WTC11 (cell line): Measurements from ENCODE around the gene PGAP6. TPM values are rescaled to one million over a fixed set of nuclear protein-coding genes. Genes with fewer than 3 reads are reported as not detected.
A peak's percentile ranks its signal among the peaks of the same experiment; 100 is the strongest.

Source experiments
- ATAC-seq: fragments of 200-7000 bp; cut with Tn5 transposase; 2 replicates; pipeline ENCODE4 v1.10.0; 2021; ENCODE audit warnings: mild to moderate bottlenecking, moderate library complexity
- CTCF ChIA-PET: fragments of 300-600 bp; sonication (Branson Sonifier 250); formaldehyde crosslinking; loops from one replicate; lab custom pipeline; 2021; ENCODE audit warnings: antibody characterized with exemption; lab: Charles Lee
- POLR2A ChIA-PET: fragments of 350-600 bp; sonication (Branson Sonifier 250); formaldehyde crosslinking; loops from one replicate; lab custom pipeline; 2021; ENCODE audit warnings: antibody characterized with exemption; lab: Charles Lee
- DNase-seq: peaks from one replicate; pipeline ENCODE4 v3.0.0; 2021; ENCODE audit warnings: low spot score
- H3K27ac Mint-ChIP-seq: 2 replicates; pipeline ENCODE4 v1.8.0; 2021; ENCODE audit warnings: mixed read lengths
- H3K27me3 Mint-ChIP-seq: 2 replicates; pipeline ENCODE4 v1.8.0; 2021; ENCODE audit warnings: low read depth, mild to moderate bottlenecking, moderate library complexity, mixed read lengths
- H3K36me3 Mint-ChIP-seq: 2 replicates; pipeline ENCODE4 v1.8.0; 2021; ENCODE audit warnings: mixed read lengths
- H3K4me1 Mint-ChIP-seq: 2 replicates; pipeline ENCODE4 v1.8.0; 2022; ENCODE audit warnings: mixed read lengths
- H3K4me3 Mint-ChIP-seq: 2 replicates; pipeline ENCODE4 v1.8.0; 2021; ENCODE audit warnings: mild to moderate bottlenecking, moderate library complexity, mixed read lengths
- H3K9me3 Mint-ChIP-seq: 2 replicates; pipeline ENCODE4 v1.8.0; 2021; ENCODE audit warnings: mixed read lengths
- CREB1 ChIP-seq: sonication (generic); formaldehyde crosslinking; IDR thresholded peaks from 2 replicates; pipeline ENCODE4 v1.8.0; 2023; ENCODE audit warnings: mild to moderate bottlenecking, missing genetic modification reagents
- FOXJ3 ChIP-seq: sonication (generic); formaldehyde crosslinking; IDR thresholded peaks from 2 replicates; pipeline ENCODE4 v1.9.0; 2021; ENCODE audit warnings: missing genetic modification reagents, mild to moderate bottlenecking, borderline replicate concordance
- NFE2L1 ChIP-seq: sonication (generic); formaldehyde crosslinking; IDR thresholded peaks from 2 replicates; pipeline ENCODE4 v1.8.1; 2023; ENCODE audit warnings: missing genetic modification reagents
- NR2C2 ChIP-seq: sonication (generic); formaldehyde crosslinking; IDR thresholded peaks from 2 replicates; pipeline ENCODE4 v1.8.0; 2022; ENCODE audit warnings: mild to moderate bottlenecking, missing genetic modification reagents
- SMAD3 ChIP-seq: sonication (generic); formaldehyde crosslinking; IDR thresholded peaks from 2 replicates; pipeline ENCODE4 v1.8.0; 2022; ENCODE audit warnings: missing genetic modification reagents, mild to moderate bottlenecking, borderline replicate concordance
- TEAD4 ChIP-seq: sonication (generic); formaldehyde crosslinking; IDR thresholded peaks from 2 replicates; pipeline ENCODE4 v1.8.0; 2022; ENCODE audit warnings: mild to moderate bottlenecking, missing genetic modification reagents
- USF1 ChIP-seq: sonication (generic); formaldehyde crosslinking; IDR thresholded peaks from 2 replicates; pipeline ENCODE4 v1.8.0; 2022; ENCODE audit warnings: mild to moderate bottlenecking, missing genetic modification reagents
- ZNF263 ChIP-seq: sonication (generic); formaldehyde crosslinking; IDR thresholded peaks from 2 replicates; pipeline ENCODE4 v1.8.1; 2022; ENCODE audit warnings: low read depth, mild to moderate bottlenecking, moderate library complexity, missing genetic modification reagents
- ZNF317 ChIP-seq: sonication (generic); formaldehyde crosslinking; IDR thresholded peaks from 2 replicates; pipeline ENCODE4 v1.8.1; 2023; ENCODE audit warnings: low read depth, mild to moderate bottlenecking, moderate library complexity, missing genetic modification reagents, borderline replicate concordance
- ZNF396 ChIP-seq: fragments of 250-450 bp; sonication (Bioruptor Pico); IDR thresholded peaks from 2 replicates; pipeline ENCODE4 v1.8.0; 2021; ENCODE audit warnings: mild to moderate bottlenecking, moderate library complexity, borderline replicate concordance
- ZNF425 ChIP-seq: fragments of 250-450 bp; sonication (Bioruptor Pico); conservative IDR thresholded peaks from 2 replicates; pipeline ENCODE4 v1.9.0; 2021; ENCODE audit warnings: mild to moderate bottlenecking
- total RNA-seq: library from RNA; stranded (reverse); gene quantifications from 3 replicates; pipeline ENCODE4 v1.2.3, GENCODE V29; 2021
- TF ChIP-seq, protein P1 (sequence below): fragments of 200-600 bp; IDR thresholded peaks from 2 replicates; pipeline ENCODE4 v1.8.0; 2022; ENCODE audit warnings: antibody characterized with exemption
- TF ChIP-seq, protein P2 (sequence below): sonication (generic); formaldehyde crosslinking; IDR thresholded peaks from 2 replicates; pipeline ENCODE4 v1.8.1; 2023; ENCODE audit warnings: mild to moderate bottlenecking, missing genetic modification reagents, moderate library complexity
- TF ChIP-seq, protein P3 (sequence below): sonication (generic); formaldehyde crosslinking; IDR thresholded peaks from 2 replicates; pipeline ENCODE4 v1.8.1; 2023; ENCODE audit warnings: mild to moderate bottlenecking, missing genetic modification reagents

PGAP6 gene
- total RNA-seq, 1 experiment from 2014 or later: 108 TPM

DNA sequence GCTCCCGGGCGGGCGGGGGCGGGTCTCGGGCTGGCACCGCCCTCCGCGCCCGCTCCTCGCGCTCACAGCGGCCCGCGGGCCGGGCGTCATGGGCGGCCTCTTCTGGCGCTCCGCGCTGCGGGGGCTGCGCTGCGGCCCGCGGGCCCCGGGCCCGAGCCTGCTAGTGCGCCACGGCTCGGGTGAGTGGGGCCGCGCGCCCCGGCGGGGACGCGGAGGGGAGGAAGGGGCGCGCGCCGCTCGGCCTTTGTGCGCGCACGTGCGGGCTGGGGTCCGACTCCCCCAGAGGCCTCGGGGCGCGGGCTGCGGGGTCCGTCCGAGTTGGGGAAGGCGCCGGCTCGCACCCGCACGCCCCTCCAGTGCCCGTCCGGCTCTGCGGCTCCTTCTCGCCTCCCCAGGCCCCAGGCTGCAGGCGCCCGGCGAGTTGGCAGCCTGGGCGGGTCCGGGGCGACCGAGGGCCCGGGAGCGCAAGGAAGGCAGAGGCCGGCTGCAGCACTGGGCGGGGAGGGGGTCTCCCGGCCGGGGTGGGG lies 15.4 kb upstream of the PGAP6 start, which contains the start of gene NME4 (continued):
- TF ChIP-seq, protein P1, sequence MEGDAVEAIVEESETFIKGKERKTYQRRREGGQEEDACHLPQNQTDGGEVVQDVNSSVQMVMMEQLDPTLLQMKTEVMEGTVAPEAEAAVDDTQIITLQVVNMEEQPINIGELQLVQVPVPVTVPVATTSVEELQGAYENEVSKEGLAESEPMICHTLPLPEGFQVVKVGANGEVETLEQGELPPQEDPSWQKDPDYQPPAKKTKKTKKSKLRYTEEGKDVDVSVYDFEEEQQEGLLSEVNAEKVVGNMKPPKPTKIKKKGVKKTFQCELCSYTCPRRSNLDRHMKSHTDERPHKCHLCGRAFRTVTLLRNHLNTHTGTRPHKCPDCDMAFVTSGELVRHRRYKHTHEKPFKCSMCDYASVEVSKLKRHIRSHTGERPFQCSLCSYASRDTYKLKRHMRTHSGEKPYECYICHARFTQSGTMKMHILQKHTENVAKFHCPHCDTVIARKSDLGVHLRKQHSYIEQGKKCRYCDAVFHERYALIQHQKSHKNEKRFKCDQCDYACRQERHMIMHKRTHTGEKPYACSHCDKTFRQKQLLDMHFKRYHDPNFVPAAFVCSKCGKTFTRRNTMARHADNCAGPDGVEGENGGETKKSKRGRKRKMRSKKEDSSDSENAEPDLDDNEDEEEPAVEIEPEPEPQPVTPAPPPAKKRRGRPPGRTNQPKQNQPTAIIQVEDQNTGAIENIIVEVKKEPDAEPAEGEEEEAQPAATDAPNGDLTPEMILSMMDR: no peak
- no peak for TF ChIP-seq NFE2L1

GRCh38 chr16:396605-397004 lies 14.8 kb upstream of the PGAP6 start:
- H3K4me3 Mint-ChIP-seq: peak overlapping the region; percentile 94
- CTCF ChIA-PET: interaction anchor here (1.0 to 1.9 kb wide), 4 partner anchors 10 to 99 kb away, joined by 3 to 10 read pairs (median 5); no protein-coding TSS in a partner anchor
- peaks cover 3% of the 10 kb centered on the region; the same call in 1 of the 2 replicates for H3K27me3 Mint-ChIP-seq
- POLR2A ChIA-PET: no interaction called here
- H3K9me3 Mint-ChIP-seq: peaks cover 5% of the 10 kb centered on the region
- ATAC-seq (peak; percentile 33), DNase-seq (peak; percentile 59)
- peaks cover 25% of the 10 kb centered on the region for H3K4me1 Mint-ChIP-seq
- peak overlapping the region; percentile 99 for H3K27ac Mint-ChIP-seq
- no peak for TF ChIP-seq SMAD3
- TF ChIP-seq, protein P2, sequence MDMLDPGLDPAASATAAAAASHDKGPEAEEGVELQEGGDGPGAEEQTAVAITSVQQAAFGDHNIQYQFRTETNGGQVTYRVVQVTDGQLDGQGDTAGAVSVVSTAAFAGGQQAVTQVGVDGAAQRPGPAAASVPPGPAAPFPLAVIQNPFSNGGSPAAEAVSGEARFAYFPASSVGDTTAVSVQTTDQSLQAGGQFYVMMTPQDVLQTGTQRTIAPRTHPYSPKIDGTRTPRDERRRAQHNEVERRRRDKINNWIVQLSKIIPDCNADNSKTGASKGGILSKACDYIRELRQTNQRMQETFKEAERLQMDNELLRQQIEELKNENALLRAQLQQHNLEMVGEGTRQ (CRISPR knock-in tag): 0 out of 2 replicates have a peak, but pooled peaks have one; percentile 41
- TF ChIP-seq CREB1 (CRISPR knock-in tag): no peak
- no peak for TF ChIP-seq ZNF263 (CRISPR knock-in tag)
- no peak for TF ChIP-seq ZNF425 (CRISPR knock-in tag)
- TF ChIP-seq, protein P3, sequence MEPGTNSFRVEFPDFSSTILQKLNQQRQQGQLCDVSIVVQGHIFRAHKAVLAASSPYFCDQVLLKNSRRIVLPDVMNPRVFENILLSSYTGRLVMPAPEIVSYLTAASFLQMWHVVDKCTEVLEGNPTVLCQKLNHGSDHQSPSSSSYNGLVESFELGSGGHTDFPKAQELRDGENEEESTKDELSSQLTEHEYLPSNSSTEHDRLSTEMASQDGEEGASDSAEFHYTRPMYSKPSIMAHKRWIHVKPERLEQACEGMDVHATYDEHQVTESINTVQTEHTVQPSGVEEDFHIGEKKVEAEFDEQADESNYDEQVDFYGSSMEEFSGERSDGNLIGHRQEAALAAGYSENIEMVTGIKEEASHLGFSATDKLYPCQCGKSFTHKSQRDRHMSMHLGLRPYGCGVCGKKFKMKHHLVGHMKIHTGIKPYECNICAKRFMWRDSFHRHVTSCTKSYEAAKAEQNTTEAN (CRISPR knock-in tag): no peak
- TF ChIP-seq NR2C2 (CRISPR knock-in tag): no peak
- peaks cover 17% of the 10 kb centered on the region for H3K36me3 Mint-ChIP-seq

DNA sequence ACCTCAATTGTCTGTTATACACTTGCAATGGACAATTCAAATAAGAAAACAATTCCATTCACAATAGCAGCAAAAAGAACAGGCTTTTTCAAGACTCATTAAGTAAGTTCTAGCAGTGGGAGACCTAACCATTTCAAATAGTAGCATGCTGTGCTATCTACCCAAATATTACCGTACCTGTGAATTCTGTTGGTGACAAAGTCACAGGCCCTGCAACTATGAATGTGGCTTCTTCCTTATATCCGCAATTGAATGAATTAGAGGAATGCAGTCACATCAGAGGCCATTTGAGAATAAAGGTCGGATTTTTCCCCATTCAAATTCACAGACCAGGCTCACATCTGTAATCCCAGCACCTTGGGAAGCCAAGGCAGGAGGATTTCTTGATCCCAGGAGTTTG lies 14.4 kb upstream of the PGAP6 start:
- H3K36me3 Mint-ChIP-seq: peaks cover 17% of the 10 kb centered on the region
- peak overlapping the region; percentile 94 for H3K4me3 Mint-ChIP-seq
- H3K9me3 Mint-ChIP-seq: peaks cover 5% of the 10 kb centered on the region
- peak overlapping the region; percentile 99 for H3K27ac Mint-ChIP-seq
- peaks cover 25% of the 10 kb centered on the region for H3K4me1 Mint-ChIP-seq
- ChIA-PET POLR2A (no interaction called here), CTCF (interaction anchor here (1.0 to 1.2 kb wide), 4 partner anchors 9 to 99 kb away, joined by 3 to 6 read pairs (median 5); no protein-coding TSS in a partner anchor)
- H3K27me3 Mint-ChIP-seq: peaks cover 3% of the 10 kb centered on the region; the same call in 1 of the 2 replicates
- no peak for DNase-seq
- ATAC-seq: no peak
- TF ChIP-seq FOXJ3 (CRISPR knock-in tag) (no peak), ZNF317 (CRISPR knock-in tag) (no peak), ZNF396 (CRISPR knock-in tag) (no peak)
- TF ChIP-seq, all 79 proteins: peak for 0

DNA sequence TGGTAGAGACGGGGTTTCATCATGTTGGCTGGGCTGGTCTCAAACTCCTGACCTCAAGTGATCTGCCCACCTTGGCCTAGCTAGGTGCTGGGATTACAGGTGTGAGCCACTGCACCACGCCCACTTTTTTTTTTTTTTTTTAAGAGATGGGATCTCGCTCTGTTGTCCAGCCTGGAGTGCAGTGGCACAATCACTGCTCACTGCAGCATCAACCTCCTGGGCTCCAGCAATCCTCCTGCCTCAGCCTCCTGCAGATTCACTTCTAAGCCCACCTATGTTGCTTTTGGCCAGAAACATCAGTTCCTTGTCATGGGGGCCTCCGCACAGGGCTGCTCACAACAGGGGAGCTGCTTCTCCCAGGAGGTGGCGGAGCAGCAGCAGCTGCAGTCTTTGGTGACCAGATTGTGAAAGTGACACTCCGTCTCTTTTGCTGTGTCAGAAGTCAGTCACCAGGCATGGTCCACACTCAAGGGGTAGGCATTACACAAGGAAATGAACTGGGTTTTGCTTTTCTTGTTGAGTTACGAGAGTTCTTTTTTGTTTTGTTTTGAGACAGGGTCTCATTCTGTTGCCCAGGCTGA lies 10.8 kb upstream of the PGAP6 start:
- CTCF ChIA-PET: interaction anchor here (0.6 to 3.4 kb wide), 27 partner anchors 9 to 283 kb away, joined by 3 to 27 read pairs (median 5); partner anchors contain the start of genes DECR2, NHLRC4, PGAP6 and RAB11FIP3
- ATAC-seq (no peak), DNase-seq (no peak)
- peaks cover 3% of the 10 kb centered on the region; the same call in 1 of the 2 replicates for H3K27me3 Mint-ChIP-seq
- POLR2A ChIA-PET: no interaction called here
- H3K4me3 Mint-ChIP-seq: no peak overlapping the region
- peaks cover 12% of the 10 kb centered on the region for H3K36me3 Mint-ChIP-seq
- H3K9me3 Mint-ChIP-seq: peaks cover 5% of the 10 kb centered on the region
- H3K4me1 Mint-ChIP-seq: peaks cover 26% of the 10 kb centered on the region
- H3K27ac Mint-ChIP-seq: no peak overlapping the region
- TF ChIP-seq TEAD4 (CRISPR knock-in tag) (no peak), USF1 (no peak), ZNF425 (CRISPR knock-in tag) (no peak)
- TF ChIP-seq, protein P3 (CRISPR knock-in tag): no peak
- TF ChIP-seq, protein P1: no peak
